HFFc6 (cell line): ENCODE measurements around the gene CHTF18. TPM values are rescaled to one million over a fixed set of nuclear protein-coding genes. Genes with fewer than 3 reads are reported as not detected.

Source experiments
- DNase-seq: peaks from one replicate; pipeline ENCODE4 v3.0.0-alpha.2; 2018
- H3K27ac Mint-ChIP-seq: 2 replicates; pipeline ENCODE4 v1.8.0; 2020; ENCODE audit warnings: mild to moderate bottlenecking, mixed read lengths
- H3K27me3 Mint-ChIP-seq: 2 replicates; pipeline ENCODE4 v1.8.0; 2021; ENCODE audit warnings: mild to moderate bottlenecking, moderate library complexity, mixed read lengths; ENCODE audit not compliant: insufficient read depth
- H3K36me3 Mint-ChIP-seq: 2 replicates; pipeline ENCODE4 v1.8.0; 2021; ENCODE audit warnings: low read depth, mixed read lengths
- H3K4me1 Mint-ChIP-seq: 2 replicates; pipeline ENCODE4 v1.8.0; 2020; ENCODE audit warnings: low read depth, mixed read lengths
- H3K4me3 Mint-ChIP-seq: 2 replicates; pipeline ENCODE4 v1.8.0; 2020; ENCODE audit warnings: mild to moderate bottlenecking, moderate library complexity, mixed read lengths
- H3K9me3 Mint-ChIP-seq: 2 replicates; pipeline ENCODE4 v1.8.0; 2020; ENCODE audit warnings: mild to moderate bottlenecking, mixed read lengths
- long read RNA-seq: library from polyadenylated mRNA; unstranded; transcript quantifications from one replicate; pipeline ENCODE4 v2.0.0, GENCODE V29; 2019
- total RNA-seq, 6 experiments: library from RNA; stranded (reverse); fragmentation: NEBNext Ultra II Directional; extraction: Animal tissue kit (Norgen Biotek cat#: 25700); gene quantifications; 2 replicates in 1 of 6; 3 replicates in 5 of 6; pipeline ENCODE4 v1.2.3, GENCODE V29; 2021
- TF ChIP-seq, protein P1 (sequence below): fragments of 200-600 bp; sonication (generic); IDR thresholded peaks from 2 replicates; pipeline ENCODE4 v1.5.0; 2021; ENCODE audit warnings: antibody characterized with exemption, mild to moderate bottlenecking

Gene CHTF18
- total RNA-seq = 10 to 100 TPM; 15.2 to 31.7 (median 26.0) TPM
- long read RNA-seq, partial matches to known transcripts = 3 of 12 reads
- long read RNA-seq, other reads (novel, unspliced or antisense) = 3 of 12 reads

DNA sequence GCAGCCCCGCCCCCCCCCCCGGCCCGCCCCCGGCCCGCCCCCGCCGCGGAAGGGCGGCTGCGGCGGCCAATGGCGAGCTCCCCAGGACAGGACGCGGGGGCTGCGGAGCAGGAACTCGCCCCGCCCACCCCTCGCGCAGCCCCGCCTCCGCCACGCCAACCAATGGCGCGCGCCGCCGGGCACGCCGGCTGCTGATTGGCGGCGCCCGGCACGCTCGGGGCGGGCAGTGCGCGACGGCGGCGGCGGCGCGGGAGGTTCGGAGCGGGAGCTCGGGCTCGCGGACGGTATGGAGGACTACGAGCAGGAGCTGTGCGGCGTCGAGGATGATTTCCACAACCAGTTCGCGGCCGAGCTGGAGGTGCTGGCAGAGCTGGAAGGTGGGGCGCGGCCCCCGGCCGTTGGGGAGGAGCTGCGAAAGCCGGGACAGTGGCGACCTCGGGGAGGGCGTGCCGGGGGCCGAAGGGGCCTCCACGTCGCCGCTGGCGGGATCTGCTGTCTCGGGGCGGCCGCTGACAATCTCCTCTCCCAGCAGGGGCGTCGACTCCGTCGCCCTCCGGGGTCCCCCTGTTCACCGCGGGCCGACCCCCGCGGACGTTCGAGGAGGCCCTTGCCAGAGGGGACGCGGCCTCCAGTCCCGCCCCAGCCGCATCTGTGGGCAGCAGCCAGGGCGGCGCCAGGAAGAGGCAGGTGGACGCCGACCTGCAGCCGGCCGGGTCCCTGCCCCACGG lies at the start of gene CHTF18:
TSS of gene CHTF18 (plus strand) at position 222 of the 728 bp plus-strand sequence. CDS start at position 287, 65 bp downstream.
- no peaks in the 10 kb centered on the region for H3K27me3 Mint-ChIP-seq
- TF ChIP-seq, protein P1, sequence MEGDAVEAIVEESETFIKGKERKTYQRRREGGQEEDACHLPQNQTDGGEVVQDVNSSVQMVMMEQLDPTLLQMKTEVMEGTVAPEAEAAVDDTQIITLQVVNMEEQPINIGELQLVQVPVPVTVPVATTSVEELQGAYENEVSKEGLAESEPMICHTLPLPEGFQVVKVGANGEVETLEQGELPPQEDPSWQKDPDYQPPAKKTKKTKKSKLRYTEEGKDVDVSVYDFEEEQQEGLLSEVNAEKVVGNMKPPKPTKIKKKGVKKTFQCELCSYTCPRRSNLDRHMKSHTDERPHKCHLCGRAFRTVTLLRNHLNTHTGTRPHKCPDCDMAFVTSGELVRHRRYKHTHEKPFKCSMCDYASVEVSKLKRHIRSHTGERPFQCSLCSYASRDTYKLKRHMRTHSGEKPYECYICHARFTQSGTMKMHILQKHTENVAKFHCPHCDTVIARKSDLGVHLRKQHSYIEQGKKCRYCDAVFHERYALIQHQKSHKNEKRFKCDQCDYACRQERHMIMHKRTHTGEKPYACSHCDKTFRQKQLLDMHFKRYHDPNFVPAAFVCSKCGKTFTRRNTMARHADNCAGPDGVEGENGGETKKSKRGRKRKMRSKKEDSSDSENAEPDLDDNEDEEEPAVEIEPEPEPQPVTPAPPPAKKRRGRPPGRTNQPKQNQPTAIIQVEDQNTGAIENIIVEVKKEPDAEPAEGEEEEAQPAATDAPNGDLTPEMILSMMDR = no peak; the same call in 1 of the 2 replicates
- H3K27ac Mint-ChIP-seq = peak within 1 kb of the TSS; percentile 55; the same call in 1 of the 2 replicates
- no peaks in the 10 kb centered on the region for H3K9me3 Mint-ChIP-seq
- DNase-seq = peak; percentile 83
- peak within 1 kb of the TSS; percentile 91 for H3K4me3 Mint-ChIP-seq
- peaks cover 10% of the 10 kb centered on the region; the same call in 1 of the 2 replicates for H3K36me3 Mint-ChIP-seq
- no peaks in the 10 kb centered on the region for H3K4me1 Mint-ChIP-seq

GRCh38 chr16:739560-740458 lies 48.6 kb upstream of the CHTF18 start:
- peaks cover 9% of the 10 kb centered on the region; the same call in 1 of the 2 replicates for H3K36me3 Mint-ChIP-seq
- peaks cover 5% of the 10 kb centered on the region; the same call in 1 of the 2 replicates for H3K27me3 Mint-ChIP-seq
- no peaks in the 10 kb centered on the region for H3K9me3 Mint-ChIP-seq
- H3K4me1 Mint-ChIP-seq = peaks cover 9% of the 10 kb centered on the region; the same call in 1 of the 2 replicates
- DNase-seq = no peak
- TF ChIP-seq, protein P1 = no peak
- peak overlapping the region; percentile 83 for H3K4me3 Mint-ChIP-seq
- no peak overlapping the region for H3K27ac Mint-ChIP-seq

DNA sequence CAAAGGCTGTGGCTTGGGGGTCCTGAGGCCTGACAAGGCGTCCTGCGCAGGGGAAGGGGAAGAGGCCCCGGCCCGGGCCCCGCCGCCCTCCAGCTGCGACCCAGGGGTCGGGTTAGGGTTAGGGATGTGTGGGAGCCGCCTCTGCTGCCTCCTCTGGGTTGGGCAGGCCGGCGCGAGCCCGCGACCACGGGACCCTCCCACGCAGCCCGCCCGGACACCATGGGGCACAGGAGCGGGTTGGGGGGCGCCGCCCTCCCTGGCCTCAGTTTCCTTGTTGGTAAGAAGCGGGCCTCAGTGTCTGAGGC lies 48.0 kb upstream of the CHTF18 start:
- Mint-ChIP-seq H3K27me3 (peaks cover 5% of the 10 kb centered on the region; the same call in 1 of the 2 replicates), H3K4me3 (peak overlapping the region; percentile 83), H3K9me3 (no peaks in the 10 kb centered on the region), H3K27ac (no peak overlapping the region), H3K4me1 (peaks cover 9% of the 10 kb centered on the region; the same call in 1 of the 2 replicates), H3K36me3 (peaks cover 9% of the 10 kb centered on the region; the same call in 1 of the 2 replicates)
- TF ChIP-seq, protein P1 = no peak
- DNase-seq = no peak

DNA sequence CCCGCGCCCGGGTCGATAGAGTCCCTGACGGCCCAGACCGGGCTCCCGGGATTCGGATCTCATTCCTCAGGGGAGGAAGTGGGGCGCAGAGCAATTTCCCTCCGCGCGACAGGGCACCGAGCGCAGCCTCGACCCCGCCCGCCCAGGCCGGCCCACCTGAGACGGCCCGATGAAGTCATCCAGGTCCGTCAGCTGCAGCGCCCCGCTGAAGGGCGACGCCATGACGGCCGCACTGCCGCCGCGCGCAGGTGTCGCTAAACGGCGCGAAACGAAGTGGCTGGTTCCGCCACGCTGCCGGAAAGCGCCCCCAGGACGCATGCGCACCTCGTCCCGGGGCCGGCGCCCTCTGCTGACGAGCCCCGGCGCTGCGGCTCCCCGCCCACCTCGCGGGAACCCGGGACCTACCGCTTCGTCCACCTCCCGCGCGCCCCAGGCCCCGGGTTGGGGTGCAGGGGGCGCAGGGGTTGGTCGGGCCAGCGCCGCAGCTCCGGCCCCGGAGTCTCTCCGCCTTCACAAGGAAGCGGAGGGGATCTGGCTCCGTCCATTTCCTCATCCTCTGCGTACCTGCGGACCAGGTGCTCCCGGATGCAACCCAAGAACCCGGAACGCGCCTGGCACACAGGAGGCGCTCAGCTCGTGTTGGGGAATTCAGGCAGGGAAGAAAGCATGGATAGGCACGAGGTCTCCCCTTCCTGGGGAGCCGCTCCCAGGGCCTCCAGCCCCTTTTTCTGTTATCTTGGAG lies 47.5 kb upstream of the CHTF18 start, which contains the start of gene CIAO3:
TSS of gene CIAO3 (minus strand) at position 234 of the 742 bp plus-strand sequence. CDS start at position 222, 12 bp downstream.
- H3K27ac Mint-ChIP-seq = no peak within 1 kb of the TSS
- H3K27me3 Mint-ChIP-seq = peaks cover 5% of the 10 kb centered on the region; the same call in 1 of the 2 replicates
- H3K36me3 Mint-ChIP-seq = peaks cover 8% of the 10 kb centered on the region; the same call in 1 of the 2 replicates
- no peaks in the 10 kb centered on the region for H3K9me3 Mint-ChIP-seq
- peaks cover 9% of the 10 kb centered on the region; the same call in 1 of the 2 replicates for H3K4me1 Mint-ChIP-seq
- TF ChIP-seq, protein P1 = peak; percentile 93
- DNase-seq = peak; percentile 85
- H3K4me3 Mint-ChIP-seq = peak within 1 kb of the TSS; percentile 83
